ENCODE data around the gene OSBPL10.
"Not testable (repeated sequence)": the region's sequence is repeated elsewhere in the genome, so short reads cannot be mapped to it uniquely, and the experiment has no call there.

OSBPL10 gene

DNA sequence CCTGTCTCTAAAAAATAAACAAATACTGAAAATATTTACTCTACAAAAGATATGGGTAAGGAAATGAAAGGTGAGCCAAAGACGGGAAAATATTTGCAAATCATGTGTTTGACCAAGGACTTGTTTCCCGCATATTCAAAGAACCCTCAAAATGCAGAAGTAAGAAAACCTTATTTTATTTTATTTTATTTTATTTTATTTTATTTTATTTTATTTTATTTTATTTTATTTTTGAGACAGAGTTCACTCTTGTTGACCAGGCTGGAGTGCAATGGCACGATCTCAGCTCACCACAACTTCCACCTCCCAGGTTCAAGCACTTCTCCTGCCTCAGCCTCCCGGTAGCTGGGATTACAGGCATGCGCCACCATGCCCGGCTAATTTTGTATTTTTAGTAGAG lies 11.9 kb upstream of the OSBPL10 start:
- DNase-seq: not testable (repeated sequence)

DNA sequence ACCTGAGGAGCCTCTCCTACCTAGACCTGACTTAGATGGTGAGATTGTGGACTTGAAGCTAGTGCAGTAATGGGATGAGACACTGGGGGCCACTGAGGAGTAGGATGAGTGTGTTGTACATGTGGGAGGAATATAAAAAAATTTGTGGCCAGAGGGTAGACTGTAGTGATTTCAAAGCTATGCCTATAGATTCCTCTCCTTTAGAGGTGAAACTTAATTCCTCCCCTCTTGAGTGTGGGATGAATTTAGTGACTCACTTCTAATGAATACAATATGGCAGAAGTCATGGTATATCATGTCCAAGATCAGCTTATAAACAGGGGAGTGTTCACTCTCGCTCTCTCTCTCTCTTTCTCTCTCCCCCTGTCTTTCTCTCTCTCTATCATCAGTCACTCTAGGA lies 7.2 kb upstream of the OSBPL10 start:
- DNase-seq: no peak

DNA sequence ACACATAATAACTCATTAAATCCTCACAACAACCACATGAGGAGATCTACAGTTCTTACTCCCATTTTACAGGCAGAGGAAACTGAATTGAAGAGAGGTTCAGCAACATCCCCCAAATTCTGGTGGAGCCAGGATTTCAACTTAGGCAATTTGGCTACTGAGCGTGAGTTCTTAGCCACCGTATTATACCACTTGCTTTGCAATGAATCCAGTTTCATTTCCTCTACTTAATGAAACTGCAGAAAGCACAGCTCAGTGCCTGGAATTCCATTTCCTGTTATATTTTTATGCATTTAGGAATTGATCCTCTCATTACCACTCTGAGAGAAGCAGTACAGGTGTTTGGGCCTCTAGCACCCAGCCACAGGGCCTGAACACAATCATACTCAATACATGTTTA lies 4.8 kb upstream of the OSBPL10 start:
- DNase-seq: no peak

DNA sequence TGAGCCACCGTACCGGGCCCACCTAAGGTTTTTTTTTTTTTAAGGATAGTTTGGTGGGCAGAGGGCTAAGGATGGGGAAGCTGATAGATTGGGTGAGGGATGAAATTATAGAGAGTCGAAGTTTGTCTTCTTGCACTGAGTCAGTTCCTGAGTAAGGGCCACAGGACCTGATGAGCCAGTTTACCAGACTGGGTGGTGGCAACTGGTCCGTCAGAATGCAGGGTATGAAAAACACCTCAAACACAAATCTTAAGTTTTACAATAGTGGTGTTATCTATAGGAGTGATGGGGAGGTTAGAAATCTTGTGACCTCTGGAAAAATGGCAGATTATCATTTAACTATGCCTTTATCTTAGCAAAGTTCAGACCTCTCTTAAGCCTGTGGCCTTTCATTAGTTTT lies 3.3 kb upstream of the OSBPL10 start:
- no peak for DNase-seq

DNA sequence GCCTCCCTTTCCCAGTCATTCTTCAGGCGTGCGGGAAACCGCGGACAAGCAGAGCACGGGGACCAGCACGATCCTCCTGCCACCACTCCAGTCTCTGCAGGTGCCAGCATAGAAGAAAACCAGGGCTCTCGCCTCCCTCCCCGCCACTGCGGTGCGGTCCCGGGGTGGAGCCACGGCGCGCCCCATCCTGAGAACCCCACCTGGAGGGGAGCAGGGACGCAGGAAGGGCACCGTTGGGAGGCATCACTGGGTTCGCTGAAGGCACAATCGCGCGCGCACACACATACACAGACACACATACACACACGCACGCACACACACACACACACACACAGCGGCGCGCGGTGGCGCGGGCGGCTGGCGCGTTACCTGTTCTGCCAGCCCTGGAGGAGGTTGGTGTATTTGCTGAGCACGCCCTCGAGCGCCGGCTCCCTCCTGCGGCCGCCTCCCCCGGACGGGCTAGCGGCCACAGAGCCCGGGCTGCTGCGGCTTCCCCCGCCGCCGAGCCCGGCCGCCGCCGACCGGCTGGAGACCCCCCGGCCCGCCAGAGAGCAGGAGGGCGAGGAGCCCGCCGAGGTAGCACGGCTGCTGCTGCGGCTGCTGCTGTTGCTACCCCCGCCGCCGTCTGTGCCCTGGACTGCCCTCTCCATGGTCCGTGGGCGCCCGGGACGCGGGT lies 394 bp downstream of the OSBPL10 start:
- DNase-seq: peak; percentile 69

DNA sequence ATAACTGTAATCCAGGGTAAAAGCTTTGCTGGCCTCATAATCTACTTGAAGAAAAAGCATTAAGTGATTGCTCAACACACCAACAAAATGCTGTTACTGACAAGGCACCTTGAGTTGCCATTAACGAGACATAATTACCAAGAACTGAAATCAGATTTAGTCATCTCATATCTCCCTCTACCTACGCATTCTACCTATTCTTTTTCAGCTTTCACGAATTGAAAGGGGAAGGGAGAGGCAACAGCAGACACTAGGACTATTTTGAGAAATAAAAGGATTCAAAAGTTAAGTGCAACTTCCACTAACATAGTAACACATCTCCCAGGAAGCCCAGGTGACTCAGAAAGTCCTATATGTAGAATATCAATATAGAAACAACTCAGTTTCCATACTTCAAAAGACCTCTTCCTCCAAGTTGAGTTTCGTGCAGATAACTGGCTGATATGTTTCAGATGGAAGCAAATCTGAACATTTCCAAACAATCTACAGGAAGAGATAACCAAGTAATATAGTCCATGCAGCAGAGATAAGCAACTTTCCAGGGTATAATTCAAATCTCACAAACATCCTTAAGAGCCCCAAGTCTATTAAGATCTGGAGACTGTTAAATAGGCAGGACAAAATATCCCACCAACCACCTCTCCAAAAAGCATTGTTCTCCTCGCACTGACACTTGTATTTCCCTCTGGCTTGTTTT lies 1.9 kb downstream of the OSBPL10 start:
- no peak for DNase-seq

DNA sequence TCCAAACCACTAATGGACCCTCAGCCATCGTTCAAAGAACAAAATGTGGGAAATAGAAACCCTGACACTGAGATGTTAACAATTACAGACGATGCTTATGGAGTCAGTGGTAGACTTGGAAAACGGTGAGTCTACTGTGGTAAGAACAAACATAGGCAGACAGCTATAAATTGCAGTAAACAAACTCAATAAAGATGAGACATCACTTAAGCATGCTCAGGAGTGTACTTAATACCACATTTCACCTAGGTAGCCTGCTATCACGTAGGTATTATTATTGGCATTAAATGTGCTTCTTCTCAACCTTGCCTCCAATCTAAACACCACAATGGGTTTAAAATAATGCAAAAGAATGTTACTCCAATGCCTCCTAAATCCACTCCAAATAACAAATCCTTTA lies 2.5 kb downstream of the OSBPL10 start:
- DNase-seq: peak; percentile 21

DNA sequence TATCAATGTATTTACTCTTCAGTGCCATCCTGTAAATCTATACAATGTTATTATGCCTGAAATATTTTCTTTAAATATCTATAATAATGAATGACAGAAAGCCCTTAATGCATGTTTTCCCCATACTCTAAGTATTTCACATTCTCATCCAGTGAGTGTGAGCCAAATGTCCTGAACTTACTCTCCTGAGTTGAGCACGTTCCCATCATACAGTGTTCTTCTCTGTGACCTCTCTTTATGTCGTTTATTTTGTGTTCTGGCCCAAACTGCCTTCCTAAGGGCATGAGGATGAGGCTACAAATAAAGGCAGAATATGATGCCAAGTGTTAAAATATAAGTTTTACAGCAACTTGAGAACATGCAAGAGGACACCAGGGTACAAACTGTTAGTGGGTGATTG lies 3.3 kb downstream of the OSBPL10 start:
- no peak for DNase-seq

DNA sequence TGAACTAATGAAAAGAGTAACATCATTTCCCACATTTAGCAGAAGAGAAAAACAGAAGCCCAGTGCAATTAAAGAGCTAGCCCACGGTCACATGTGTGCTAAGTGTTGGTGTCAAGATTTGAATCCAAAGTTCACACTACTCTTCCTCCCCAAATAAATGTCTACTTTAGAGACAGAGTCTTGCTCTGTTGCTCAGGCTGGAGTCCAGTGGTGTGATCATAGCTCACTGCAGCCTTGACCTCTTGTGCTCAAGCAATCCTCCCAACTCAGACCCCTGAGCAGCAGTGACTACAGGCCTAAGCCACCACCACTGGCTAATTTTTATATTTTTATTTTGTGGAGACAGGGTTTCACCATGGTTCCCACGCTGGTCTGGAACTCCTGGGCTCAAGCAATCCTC lies 4.8 kb downstream of the OSBPL10 start:
- DNase-seq: no peak

DNA sequence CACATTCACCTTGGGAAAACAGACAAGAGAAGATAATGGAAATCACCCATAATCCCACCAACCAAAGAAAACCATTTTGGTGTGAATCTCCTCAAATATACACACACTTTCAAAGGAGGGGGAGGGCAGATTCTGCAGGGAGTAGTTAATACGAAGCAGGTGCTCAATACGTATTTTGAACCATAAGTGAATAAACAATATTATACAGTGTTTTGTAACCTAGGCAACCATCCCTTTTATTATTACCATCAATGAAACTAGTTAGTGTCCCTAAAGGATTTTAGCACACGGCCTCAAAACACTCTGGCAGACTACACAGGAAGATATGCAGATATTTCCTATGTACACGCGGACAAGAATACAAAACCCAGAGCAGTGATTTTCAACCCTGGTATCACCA lies 6.1 kb downstream of the OSBPL10 start:
- DNase-seq: no peak

DNA sequence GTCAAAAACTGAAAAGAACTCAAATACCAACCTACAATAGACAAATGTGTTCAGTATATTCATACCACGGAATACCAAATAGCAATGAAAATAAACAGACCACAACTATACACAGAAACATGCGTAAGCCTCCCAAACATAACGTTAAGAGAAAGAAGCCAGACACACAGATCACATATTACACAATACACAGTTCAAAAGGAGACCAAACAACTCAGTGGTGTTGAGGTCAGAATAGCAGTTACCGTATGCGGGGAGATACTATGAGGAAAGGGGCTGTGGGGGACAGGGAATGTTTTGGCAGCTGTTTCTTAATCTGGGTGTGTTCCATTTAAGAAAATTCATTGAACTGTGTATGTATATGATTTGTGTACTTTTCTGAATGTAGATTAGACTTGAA lies 6.6 kb downstream of the OSBPL10 start:
- no peak for DNase-seq

DNA sequence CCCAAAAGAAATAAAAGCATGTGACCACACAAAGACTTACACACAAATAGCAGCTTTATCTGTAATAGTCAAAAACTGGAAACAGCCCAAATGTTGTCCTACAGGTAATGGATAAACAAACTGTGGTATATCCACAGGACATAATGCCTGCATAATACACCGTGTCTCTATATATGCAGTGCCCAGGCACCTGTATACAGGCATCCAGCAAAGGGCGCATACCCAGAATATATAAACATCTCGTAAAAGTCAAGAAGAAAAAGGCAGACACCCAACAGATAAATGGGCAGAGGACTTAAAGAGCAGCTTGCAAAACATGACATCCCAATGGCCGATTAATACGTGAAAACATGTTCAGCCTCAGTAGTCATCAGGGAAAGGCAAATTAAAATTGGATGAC lies 7.2 kb downstream of the OSBPL10 start:
- DNase-seq: no peak

DNA sequence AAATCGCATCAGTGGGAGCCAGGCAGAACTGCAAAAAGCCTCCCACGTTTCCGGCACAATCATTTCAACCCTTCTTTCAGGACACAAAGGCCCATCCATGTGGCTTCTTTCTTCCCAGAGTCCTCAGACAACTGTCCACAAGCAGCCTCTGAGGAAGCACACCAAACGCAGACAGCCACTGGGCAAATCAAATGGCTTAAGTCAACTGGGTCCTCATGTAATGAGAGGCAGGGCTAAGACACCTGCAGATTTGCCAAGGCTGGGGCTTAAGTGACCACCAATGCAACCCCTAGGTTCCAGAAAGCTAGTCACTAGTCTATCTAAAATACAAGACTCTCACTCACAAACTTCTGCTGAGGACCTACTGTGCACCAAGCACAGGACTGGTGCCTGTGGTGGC lies 8.0 kb downstream of the OSBPL10 start:
- no peak for DNase-seq

DNA sequence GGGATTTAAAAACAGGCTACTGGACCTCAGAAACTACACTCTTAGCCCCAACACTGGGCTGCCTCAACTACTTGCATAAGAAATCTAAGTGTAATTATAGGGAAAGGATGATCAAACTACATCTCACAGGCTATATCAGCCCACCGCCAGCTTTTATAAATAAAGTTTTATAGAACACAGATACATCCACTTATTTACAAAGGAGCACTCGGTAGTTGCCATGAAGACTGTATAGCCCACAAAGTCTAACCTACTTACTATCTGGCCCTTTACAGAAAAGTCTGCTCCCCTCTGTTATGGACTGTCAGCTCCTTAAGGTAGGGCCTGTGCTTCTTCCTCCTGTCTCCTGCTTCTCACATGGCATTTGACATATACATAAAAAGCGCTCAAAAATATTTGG lies 9.5 kb downstream of the OSBPL10 start:
- no peak for DNase-seq

DNA sequence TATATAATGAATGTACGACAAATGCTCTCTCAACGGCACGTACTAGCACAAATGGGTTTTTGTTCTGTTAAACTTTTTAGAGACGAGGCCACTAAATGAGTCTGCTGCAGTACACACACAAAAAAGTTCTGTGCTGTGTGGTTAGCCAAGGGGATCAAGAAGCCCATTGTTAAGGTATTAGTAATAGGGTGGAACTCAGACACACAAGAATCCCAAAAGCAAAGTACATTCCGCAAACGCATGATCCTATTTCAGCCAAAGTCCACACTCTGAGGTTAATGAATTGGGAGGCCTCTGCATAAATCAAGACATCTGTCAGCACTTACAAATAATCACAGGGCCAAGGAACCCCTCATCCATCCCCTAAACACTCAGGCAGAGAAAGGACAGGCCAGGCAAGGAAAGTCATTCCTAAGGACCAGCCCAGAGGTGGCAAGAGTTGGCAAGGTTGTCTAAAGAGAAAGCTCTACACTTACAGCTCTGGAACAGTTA lies 12.1 kb downstream of the OSBPL10 start:
- DNase-seq: peak; percentile 99

DNA sequence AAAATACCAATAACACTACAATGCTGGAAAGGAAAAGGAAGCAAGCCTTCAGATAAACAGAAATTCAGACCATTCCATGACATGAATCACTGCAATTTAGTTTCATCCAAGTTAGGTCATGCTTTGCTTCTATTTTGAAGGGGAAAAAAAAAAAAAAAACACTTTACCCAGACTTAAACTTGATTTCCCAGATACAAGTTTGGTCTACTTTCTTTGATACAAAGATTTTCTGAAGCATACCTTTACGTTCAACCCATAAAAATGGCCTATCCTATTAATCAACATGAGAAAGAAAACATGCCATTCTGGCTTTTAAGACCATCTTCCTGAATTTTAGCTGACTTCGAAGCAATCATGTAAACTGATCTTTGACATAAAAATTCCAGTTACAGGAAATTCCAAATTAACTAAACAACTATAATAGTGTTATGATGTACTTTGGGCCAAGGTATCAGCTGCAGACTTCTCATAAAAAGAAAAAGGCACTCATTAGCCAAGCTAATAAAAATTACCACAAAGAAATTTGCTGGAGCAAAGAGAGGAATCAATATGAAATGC lies 12.6 kb downstream of the OSBPL10 start:
- DNase-seq: peak; percentile 78

DNA sequence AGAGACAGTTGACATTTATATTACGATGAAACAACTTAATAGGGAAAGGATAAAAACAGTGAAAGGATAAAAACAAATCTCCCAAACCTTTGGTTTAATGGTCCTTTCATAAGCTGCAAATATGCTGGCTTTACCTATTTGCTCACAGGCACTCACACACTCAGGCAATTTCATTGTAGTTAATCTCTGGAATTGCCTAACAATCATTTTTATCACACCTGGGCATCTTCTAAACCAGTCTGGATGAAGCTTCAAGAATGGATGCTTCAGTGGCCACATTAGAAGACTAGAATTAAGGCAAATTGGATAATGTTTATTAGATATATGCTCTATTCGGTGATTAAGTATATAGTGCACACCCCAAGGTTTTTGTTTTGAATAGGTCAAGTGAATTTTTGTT lies 13.5 kb downstream of the OSBPL10 start:
- DNase-seq: no peak

DNA sequence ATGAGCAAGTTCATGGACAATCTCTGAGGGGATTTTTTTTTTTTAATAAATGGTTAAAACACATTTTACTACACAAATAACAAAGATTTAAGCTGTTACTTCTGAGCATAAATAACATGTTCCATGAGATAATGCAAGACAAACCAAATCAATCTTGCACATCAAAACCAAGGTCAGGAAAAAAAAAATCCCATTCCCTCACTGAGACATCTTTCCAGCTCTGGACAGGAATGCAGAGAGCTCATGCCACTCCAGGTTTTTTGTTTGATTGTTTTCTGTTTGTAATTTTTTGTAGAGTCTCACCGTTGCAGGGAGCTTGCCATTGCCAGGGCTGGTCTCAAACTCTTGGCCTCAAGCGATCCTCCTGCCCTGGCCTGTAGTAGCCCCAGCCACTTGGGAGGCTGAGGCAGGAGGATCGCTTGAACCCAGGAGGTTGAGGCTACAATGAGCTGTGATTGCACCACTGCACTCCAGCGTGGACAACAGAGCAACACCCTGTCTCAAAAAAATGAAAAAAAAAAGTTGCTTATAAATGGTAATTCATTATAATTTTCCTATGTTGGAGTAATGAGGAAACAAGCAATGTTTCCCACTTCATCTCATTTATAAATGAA lies 14.0 kb downstream of the OSBPL10 start:
- DNase-seq: no peak

DNA sequence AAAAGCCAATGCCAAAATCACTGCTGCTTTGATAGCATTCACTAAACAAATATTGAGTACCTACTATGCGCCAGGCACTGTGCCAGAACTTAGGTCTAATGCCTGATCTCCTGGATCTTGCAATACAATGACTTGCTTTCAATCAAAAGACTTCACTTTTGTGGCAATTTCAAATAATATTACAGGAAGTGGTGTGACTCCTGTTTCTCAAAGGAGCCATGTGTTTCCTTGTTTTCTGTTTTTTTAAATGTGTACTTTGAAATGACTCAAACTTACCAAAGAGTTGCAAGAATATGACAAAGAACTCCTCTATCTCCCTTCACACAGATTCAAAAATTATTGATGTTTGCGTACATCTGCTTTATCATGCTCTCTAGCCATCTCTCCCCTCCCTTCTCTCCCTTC lies 18.3 kb downstream of the OSBPL10 start:
- no peak for DNase-seq

DNA sequence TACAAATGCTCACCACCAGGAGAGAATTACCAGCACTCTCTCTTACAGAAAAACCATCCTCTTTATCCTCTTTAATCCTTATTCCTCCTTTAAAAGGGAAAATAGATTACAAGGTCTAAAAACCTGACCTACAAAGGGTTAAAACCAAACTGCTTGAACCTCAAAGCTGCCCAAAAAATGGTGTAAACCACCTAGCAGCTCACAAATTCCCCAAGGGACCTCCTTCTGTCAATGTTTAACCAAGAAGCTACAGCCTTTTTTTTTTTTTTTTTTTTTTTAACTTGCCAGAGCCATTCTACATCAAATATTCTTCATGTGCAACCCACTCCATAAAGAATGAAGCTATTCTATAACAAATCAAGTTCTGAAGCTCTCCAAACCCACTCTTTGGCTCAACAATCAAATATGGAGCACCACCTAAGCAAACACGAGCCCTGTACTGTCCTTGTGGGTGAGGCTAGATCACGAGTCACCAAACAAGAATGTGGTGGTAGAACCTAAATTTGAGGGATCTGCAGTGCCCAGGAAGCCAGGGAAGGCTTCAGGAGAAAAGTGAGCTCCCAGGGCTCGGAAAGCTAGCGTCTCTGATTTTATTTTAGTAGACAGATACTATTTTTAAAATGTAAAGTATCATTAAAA lies 20.1 kb downstream of the OSBPL10 start:
- DNase-seq: no peak

DNA sequence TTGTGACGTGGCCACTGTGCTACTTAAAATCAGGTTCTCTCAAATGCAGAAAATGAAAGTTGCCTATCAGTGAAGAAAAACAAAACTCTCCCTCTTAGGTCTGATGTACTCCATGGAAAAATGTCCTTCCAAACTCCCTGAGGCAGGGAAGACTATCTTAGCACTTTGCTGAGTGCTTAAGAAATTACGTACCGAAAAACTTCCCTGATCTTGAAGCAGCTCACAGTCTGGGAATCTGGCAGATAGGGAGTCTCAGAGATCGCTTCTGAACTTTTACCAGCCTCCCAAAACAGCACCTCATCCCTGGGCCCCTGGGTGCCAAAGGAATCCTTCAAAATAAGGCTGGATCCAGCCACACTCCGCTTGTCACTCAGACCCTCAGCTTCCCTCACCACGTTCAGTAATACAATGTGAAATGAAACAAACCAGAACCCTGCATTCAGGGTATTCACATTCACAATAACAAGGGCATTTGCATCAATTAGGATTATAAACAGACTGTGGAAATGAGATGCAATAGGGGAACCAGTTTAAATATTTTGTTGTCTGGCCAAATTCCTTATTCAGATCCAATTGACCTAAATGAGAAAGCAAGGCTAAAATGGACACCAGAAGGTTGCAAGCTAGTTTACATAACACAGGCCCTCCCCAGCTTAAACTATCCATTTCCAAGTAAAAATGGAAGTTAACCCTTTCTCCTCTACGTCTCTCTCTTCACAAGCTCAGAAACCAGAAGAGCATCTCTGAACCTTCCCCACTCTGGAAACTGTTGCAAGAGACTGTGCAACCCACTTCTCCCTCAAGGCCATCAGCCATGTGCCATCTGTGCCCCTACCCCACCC lies 20.9 kb downstream of the OSBPL10 start:
- DNase-seq: peak; percentile 14

DNA sequence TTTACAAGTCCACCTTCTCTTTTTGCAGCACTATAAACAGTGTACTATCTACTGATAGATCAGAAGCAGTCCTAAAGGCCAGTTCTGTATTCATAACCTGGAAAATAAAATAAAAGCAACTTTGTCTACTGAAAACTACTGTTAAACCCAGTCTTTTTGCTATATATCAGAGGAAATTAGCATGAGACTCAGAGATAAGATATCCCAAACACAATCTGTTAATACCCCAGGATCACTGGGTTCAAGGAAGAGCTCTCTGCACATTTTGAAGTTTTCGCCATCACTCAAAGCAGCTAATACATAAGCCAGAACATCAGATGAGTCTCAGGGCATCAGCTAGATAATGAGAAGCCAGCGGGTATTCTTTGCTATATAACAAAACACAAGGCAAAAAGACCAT lies 21.8 kb downstream of the OSBPL10 start:
- DNase-seq: no peak

Data from kidney glomerular epithelial cell (primary cell).